Measurements from ENCODE around the gene PLEKHH1.

Gene PLEKHH1

DNA sequence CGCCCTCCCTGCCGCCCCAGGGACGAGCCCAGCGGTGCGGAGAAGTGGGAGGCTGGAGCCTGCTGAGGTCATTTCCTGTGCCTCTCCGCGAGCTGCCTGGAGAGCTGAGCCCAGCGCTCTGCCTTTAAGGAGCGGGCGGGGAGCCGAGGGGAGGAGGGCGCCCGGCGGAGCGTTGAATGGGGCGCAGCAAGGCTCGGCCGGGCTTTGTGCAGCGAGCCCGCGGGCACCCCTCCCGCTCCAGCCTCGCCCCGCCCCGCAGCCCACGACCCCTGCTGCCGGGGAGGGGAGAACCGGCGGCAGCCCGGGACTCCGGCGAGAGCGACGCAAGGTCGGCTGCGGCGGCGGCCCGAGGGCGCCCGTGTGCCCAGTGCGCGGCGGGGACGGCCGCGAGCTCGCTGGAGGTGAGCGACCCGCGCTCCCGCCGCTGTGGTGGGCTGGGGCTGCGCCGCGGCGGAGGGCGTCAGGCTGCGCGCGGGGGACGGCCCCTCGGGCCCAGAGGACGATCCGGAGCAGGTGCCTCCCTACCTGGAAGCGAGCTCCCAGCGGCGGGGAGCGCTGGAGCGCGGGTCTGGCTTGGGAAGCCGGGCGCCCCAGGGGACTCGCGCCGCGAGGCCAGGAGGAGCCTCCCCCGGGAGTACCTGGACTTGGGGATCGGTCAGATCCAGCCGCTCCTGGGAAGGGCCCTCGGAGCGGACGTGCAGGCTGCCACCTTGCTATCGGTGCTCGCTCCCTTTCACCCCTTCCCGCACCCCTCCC lies at the start of gene PLEKHH1:
PLEKHH1 (plus strand) TSS at position 293 of the 756 bp plus-strand sequence. CDS start 8,578 bp downstream, outside the sequence.
- peak; percentile 45 for DNase-seq (ENCODE audit: low read depth in 2 of 2)

DNA sequence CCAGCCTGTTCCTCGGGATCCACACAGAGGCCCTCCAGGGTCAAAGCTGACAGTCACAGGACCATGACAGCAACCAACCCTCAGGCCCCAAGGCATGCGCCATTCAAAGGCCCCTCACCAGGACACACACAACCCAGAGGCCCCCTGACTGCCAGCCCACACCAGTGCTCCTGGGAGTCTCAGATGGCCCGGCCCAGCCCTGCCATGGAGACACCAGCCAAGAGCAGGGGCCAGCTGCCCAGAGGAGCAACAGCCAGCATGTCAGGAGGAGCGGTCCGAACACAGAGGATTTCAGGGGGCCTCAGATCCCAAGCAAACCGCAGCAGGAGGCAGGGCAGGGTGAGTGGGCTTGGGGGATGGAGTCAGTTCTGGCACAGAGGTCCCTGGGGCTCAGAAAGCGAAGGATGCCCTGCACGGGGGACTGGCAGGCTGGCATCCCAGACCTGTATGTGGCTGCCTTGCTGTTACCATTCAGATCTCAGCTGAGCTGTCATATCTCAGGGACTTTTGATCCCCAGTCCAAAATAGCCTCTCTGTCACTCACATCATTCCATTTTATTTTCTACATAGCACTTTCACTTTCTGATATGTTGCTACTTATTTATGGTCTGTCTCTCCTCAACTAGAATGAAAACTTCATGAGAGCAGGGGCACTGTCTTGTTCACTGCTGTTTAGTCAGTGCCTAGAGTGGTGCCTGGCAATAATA lies 49.4 kb upstream of the PLEKHH1 start:
- DNase-seq (ENCODE audit: low read depth in 2 of 2): no peak

DNA sequence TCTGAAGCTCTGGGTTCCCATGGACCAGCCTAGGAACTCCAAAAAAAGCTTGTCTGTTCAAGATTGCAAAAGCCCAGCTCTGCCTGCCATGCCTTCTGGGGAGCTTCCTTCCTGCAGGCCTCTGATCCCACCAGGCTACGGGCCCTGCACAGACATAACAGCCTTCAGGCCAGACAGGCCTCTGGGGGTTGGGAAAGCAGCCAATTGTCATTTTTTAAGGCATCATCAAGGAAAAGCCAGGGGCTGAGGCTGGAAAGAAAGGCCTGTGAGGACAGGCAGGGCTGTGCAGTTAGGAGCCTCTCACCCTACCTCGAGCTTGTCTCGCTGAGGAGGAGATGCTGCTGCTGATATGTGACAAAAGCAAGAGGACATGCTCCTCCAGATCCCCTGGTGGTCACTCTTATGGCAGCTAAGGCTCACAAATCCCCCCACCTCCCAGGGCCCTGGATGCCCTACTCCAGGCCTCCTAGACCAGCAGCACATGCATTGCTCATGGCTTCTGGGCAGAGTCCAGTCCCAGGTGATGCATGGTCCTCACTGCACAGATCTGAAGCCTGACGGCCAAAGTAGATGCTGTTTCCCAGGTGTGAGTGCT lies 47.5 kb upstream of the PLEKHH1 start:
- no peak for DNase-seq (ENCODE audit: low read depth in 2 of 2)

DNA sequence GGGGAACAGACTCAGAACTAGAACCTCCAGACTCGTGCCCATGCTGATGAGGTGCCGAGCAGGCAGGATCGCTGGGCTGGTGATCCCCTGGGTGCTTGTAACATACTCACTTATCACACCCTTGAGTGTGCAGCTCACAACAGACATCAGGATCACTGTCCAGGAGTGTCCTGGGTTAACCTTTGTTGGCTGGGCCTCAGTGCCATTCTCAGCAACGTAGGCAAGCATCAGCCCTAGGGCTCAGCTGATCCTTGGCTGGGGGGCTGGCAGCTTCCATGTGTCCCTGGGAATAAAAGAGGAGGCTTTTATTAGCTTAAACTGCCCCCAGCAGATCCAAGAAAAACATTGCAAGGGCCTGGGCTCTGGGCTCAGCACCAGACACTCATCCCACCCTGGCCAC lies 46.2 kb upstream of the PLEKHH1 start:
- no peak for DNase-seq (ENCODE audit: low read depth in 2 of 2)

DNA sequence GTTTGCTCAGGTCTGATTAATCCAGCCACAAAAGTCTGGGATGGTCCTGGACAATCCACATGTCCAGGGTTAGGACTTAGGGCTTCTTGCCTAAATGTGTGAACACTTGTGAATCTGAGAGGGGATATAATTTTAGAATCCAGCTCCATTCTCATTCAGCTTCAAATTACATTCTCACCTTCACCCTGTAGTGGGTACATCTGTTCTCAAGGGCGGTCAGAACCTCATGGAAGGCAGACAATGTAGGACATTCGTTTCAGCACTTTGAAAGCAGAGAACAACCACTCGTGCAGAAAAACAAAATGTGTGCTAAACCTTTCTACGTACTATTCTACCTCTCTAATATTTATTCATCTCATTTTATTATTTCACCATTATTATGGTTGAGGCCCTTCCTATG lies 45.8 kb upstream of the PLEKHH1 start:
- no peak for DNase-seq (ENCODE audit: low read depth in 2 of 2)

DNA sequence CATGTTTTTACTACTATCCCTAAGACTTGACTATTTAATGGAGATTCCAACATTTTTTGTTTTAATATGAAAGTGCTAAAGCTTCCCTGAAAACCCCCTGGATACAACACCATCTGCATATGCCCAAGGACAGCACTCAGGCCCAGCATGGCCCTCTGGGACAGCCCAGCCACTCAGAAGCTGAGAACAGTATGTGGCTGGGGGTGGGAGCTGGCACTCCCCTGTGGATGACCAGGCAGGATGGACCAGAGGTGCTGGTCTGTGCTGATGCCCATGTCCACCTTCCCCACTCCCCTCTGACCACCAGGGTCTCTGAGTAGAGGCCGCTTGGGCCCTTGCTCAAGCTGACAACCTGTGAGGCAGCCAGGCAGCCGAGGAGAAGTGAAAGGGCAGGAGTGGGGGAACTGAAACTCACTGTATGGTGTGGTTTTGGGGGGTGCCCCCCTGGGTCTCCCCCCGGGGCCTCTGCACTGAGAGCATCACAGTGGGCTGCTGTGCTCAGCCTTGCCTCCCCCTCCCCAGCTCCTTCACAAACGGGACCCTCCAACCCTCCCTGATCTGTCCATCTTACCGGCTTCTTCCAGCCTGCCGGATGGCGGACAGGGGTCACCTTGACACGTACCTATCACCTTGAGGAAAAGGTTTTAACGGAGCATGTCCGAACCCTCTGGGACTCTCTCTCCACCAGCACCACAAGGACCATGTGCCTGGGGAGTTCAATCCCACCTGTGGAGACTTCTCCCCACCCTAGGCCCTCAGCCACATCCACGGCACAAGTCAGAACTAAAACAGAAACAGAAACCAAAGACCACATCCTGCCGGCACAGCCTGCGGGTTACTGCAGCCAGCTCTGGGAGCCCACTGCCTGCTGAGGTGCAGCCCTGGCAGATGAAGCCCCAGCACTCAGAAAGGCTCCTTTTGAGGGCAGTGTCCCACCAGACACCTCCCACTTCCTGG lies 44.9 kb upstream of the PLEKHH1 start, which contains the start of gene TMEM229B:
TMEM229B (minus strand) TSS at position 785 of the 957 bp plus-strand sequence. CDS start 14,798 bp downstream, outside the sequence.
- peak; percentile 37 to 60 for DNase-seq (ENCODE audit: low read depth in 2 of 2)

DNA sequence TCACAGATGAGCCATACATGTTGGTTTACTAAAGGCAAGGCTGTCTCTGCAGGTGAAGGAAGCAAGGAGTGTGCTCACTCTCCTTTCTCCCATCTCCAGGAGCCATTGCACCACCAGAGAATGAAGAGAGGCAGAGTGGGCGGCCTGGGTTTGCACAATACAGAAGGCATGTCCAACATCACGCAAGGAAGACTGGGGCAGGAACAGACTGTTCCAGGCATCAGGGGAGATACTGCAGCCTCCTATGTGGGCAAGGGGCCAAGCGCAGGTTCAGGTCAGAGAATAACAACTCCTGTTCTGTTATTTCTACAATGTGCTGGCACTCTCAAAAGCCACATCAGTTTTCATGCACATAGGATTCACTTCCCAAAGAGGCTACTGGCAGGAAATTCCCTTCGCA lies 42.9 kb upstream of the PLEKHH1 start:
- DNase-seq (ENCODE audit: low read depth in 2 of 2): no peak

DNA sequence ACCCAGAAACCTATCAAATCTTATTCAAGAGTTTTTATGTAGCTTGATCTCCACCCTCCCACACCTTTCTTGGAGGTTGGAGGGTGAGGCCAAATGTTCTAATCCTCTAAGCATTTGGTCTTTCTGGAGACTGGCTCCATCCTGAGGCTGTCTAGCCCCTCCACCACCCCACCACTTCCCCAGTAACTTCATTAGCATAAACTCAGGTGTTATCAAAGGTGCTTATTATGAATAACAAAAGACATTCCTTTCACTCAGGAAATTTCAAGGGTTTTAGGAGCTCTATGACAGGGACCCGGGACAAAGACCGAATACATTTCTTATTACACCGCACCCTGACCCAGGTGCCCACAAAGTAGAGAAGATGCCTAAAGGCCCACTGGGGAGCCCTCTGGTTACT lies 41.8 kb upstream of the PLEKHH1 start:
- DNase-seq (ENCODE audit: low read depth in 2 of 2): no peak

DNA sequence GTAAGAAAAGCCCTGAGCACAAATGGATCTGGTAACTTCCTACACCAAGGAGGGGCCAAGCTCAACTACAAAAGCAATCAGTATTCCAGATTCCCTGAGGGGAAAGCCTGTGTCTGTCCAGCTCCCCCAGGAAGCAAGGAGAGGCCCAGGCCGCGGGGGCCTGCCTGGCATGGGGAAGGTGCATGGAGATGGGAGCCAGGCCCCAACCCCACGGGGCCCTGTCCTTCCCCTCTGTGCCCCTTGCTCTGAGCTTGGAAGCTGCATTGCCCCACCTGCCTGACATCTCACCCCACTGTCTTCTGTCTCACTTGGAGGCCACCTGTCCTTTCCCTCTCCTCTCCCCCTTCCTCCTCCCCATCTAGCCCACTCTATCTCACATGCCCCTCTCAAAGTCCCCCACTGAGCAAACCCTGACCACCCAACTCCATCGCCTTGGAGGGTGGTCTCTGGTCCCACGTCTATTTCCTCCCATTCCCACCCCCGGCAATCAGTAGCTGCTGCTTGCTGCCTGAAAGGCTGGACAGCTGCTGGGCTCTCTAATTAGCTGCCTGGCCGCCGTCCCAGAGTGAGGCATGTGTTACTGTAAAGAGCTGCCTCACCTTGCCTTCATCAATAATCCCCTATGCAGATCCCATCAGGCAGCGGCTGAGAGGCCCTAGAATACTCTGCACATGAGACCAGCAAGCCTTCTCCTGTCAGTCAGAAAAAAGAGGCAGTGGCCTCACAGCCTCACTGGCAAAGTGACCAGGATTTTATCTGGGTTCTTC lies 41.2 kb upstream of the PLEKHH1 start:
- DNase-seq (ENCODE audit: low read depth in 2 of 2): no peak

DNA sequence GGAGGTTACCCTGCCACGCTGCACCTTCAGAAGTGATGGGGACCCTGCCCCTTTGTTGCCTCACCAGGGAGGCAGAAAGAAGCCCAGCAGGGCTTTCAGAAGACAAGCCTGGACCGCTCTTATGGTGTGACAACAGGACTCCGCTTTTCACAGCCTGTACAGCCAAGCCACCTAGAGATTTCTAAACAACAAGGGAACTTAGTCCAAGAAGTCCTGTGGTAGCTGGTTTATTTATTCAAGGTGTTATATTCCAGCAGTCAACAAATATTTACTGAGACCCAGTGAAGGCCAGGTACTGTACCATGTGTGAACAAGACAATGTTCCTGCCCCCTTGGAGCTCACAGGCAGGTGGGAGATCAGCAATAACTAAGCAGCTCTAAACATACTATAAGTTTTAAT lies 40.6 kb upstream of the PLEKHH1 start:
- DNase-seq (ENCODE audit: low read depth in 2 of 2): no peak

DNA sequence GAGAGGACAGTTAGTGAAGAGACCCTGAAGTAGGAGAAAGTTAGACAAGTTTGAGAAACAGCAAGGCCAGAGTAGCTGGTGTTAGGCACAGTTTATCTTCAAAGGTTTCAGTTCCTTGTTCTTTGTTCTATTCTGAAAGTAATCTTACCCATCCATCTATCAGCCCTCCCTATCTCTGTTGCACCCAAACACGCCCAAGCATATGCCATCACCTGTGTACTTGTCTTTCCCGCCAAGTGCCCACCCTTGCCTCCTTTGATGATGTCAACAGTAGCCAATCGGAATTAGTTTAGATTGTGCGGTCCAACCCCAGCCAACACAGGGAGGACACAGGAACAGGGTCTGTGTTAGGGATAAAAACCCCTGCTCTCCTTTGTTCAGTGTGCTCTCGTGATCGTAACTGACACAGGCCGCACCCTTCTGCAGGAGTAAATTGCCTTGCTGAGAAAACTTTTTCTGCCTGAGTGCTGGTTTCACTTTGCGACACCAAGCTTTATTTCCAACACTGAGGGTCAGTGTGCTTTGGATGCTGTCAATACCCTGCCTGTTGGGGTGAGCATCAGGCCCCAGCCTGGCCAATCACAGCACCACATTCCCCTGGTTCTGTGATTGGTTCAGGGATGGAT lies 39.9 kb upstream of the PLEKHH1 start:
- DNase-seq (ENCODE audit: low read depth in 2 of 2): no peak

DNA sequence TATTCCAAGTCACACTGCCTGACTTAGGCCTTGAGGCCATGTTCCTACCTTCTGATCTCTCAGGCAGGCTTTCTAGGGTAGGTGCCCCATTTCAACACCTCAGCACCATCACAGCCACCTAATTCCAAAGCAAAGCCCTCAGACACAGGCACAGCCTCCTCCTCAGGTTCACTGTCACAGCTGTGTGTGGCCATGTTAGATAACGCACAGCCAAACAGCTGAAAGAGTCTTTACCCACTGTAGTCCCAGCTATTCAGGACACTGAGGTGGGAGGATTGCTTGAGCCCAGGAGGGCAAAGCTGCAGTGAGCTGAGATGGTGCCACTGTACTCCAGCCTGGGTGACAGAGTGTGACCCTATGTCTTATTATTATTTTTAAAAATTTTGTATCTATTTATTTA lies 37.3 kb upstream of the PLEKHH1 start:
- DNase-seq (ENCODE audit: low read depth in 2 of 2): no peak

DNA sequence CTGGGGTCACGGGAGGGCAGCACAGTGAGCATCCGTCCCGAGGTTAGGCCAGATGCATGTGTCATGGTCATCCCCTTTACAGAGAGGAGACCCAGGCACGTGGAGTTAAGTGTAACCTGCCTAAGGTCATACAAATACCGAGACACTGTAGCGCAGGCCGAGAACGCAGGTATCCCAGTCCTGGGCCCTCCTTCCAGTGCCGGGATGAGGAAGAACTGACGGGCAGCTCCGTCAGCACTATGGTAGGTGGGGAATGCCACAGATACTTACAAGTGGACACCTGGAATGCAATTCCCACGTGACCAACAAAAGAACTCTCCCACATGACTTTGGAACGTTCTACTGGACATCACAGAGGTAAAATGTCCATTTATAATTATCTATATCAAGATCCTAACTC lies 35.9 kb upstream of the PLEKHH1 start:
- DNase-seq (ENCODE audit: low read depth in 2 of 2): no peak

DNA sequence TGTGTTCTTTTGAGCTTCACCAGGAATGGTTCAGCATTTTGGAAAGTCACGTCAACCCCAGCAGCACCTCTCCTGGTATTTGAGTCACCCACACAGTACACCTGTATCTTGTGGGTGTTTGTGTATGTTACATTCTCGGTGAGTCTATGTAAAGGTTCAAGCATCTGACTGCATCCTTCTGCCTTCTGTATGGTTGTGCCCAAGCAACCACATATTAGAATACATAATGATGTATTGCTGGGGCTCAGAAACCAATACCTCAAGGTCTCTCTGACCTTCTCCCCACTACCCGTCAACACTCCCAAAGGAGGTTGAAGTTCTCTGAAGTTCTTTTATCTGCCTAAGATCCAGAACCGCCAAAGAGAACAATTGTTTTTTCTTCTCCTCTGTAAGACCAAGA lies 35.4 kb upstream of the PLEKHH1 start:
- DNase-seq (ENCODE audit: low read depth in 2 of 2): no peak

DNA sequence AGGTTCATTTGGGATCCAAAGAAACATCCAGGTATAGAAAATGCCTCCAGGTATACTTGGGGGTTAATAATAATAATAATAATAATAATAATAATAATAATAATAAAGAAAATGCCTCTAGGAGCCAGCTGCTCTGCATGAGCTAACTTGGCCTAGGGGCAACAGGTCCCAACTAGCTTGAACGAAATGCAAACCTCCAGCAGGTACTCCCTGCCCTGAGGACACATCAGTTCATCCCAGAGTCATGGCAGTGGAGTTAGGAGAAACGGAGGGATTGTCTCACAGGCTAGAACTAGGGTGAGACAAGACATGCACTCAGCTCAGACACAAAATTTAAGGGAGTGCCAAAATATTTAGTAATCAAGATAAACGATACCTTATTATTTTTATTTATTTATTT lies 32.1 kb upstream of the PLEKHH1 start:
- no peak for DNase-seq (ENCODE audit: low read depth in 2 of 2)

DNA sequence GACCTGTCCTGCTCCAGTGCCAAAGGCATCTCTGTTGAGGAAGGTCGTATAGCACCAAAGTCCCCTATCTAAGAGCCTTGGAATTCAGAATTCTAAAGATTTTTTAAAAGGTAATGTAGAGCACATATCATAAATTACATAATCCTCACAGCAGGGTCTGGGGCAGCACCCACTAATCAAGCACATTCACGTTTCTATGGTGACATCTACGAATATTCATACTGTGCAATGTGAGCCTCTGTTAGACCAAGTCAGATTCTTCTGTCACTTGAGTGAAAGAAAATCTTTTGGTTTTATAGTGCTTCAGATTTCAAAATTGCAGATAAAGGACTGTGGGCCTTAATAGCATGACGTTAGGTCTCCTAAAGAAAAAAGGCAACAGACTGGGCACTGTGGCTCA lies 31.4 kb upstream of the PLEKHH1 start:
- no peak for DNase-seq (ENCODE audit: low read depth in 2 of 2)

DNA sequence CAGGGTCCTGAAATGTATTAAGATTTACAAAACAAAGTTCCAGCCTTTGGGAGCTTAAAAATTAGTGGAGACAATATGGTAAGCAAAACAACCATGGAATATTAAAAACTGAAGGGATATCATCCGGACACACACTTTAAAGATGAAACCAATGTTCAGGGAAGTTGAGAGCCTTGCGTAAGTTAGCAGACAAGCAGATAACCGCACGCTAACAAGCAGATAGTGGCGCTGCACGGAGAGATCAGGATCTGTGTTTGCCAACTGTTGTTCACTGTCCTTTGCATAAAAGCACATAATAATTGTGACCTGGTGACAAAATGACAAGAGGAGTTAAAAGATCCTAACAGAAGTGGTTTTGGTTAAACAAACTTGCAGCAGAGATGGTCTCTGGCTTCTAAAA lies 30.2 kb upstream of the PLEKHH1 start:
- no peak for DNase-seq (ENCODE audit: low read depth in 2 of 2)

DNA sequence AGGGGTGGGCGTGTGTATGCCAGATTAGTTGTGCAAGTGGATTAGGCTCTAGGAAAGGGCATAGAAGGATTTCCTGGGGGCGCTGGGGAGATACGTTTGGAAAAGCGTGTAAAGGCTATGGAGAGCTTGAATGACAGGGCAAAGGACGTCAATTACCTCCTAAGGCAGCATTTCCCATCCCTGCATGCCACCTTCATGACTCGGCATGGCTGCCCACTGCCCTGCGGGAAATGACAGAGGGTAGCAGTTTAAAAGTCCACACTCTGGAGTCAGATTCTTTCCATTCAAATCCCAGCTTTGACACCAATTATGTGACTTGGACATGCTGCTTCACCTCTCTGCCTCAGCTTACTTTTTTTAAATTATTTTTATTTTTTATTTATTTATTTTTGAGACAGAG lies 29.8 kb upstream of the PLEKHH1 start:
- DNase-seq (ENCODE audit: low read depth in 2 of 2): no peak

DNA sequence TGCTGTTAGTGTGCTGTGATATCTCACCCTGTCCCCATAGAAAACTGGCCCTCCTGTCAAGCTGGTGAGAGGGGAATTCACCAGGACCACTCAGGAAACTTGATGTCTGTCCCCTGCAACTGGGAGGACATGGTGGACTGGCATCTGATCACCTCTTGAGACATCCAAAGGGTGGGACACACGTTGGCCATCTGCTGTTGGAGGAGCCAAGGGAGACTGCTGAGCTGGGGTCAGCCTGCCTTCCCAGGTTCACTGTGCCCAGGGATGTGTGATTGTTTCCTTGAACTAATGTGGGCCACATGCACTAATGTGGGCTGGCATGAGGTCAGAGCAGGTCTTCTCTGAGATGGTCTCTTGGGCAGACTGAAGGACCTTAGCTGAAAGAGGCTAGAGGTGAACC lies 27.8 kb upstream of the PLEKHH1 start:
- DNase-seq (ENCODE audit: low read depth in 2 of 2): no peak

DNA sequence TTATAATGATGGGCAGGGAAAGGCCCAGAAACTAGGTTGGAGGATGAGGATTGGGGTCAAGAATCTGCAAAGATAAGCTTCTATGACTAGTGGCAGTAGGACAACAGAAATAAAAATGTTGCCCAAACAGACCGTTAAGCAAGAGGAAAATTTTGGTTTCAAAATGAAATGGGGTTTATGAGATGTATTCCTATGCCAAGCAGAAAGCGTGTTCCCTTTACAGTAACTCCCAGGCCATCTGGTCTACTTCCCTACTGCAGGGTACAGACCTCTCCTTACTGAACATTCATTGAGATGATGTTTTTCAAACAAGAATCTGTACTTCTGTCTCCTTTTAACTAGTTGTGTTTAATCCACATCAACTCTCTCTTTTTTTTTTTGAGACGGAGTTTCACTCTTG lies 24.1 kb upstream of the PLEKHH1 start:
- DNase-seq (ENCODE audit: low read depth in 2 of 2): no peak

DNA sequence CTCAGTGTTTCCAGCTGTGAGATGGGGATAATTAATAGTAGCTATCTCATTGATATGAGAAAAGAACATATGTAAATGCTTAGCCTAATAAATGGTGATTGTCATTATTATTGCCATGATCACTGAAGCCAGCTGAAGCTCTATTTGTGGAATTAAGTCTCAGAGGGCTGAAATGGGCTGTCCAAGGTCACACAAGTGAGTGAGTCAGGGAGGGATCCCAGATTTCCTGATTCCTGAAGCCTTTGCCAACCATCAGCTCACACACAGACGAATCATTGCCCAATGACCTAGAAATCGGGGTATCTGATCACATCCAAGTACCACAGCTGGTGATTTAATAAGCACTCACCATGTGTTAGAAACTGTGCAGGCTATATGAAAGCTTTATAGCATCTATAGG lies 23.0 kb upstream of the PLEKHH1 start:
- no peak for DNase-seq (ENCODE audit: low read depth in 2 of 2)

Measured in stimulated activated CD4-positive, alpha-beta T cell treated with anti-CD3 and anti-CD28 coated beads, Interleukin-1b, Interleukin-23, amount 100 ng/mL, for 4 hours (primary cell).